Ectodermal cell (in vitro differentiated cells): ENCODE data around the gene LIMS1.
A peak's percentile ranks its signal among the peaks of the same experiment; 100 is the strongest.
"Not testable (repeated sequence)": the region's sequence is repeated elsewhere in the genome, so short reads cannot be mapped to it uniquely, and the experiment has no call there.

Experiments
- H3K27ac ChIP-seq: 2 replicates; pipeline ENCODE4 v1.7.0; 2013; ENCODE audit warnings: mild to moderate bottlenecking, low read depth, low read length; ENCODE audit not compliant: insufficient read depth, poor library complexity, severe bottlenecking
- H3K27me3 ChIP-seq: 2 replicates; pipeline ENCODE4 v1.7.0; 2013; ENCODE audit warnings: mild to moderate bottlenecking, low read length; ENCODE audit not compliant: insufficient read depth, control insufficient read depth, poor library complexity, severe bottlenecking
- H3K36me3 ChIP-seq: one replicate; pipeline ENCODE4 v1.7.0; 2013; ENCODE audit warnings: low read length; ENCODE audit not compliant: control insufficient read depth, insufficient read depth
- H3K4me1 ChIP-seq: one replicate; pipeline ENCODE4 v1.7.0; 2013; ENCODE audit warnings: low read length; ENCODE audit not compliant: control insufficient read depth, insufficient read depth
- H3K4me3 ChIP-seq: 2 replicates; pipeline ENCODE4 v1.7.0; 2013; ENCODE audit warnings: low read depth, low read length, control low read depth; ENCODE audit not compliant: insufficient read depth
- H3K9me3 ChIP-seq: 2 replicates; pipeline ENCODE4 v1.7.0; 2013; ENCODE audit warnings: mild to moderate bottlenecking, low read length, moderate library complexity; ENCODE audit not compliant: control insufficient read depth
- WGBS, 2 experiments: methylation state at CpG; one replicate each; pipeline ENCODE4 v1.1.7; 2013; ENCODE audit warnings: missing lambda C conversion rate in 2 of 2; 5-methylcytosine and 5-hydroxymethylcytosine counted together

Gene LIMS1

GRCh38 chr2:108548208-108549003, 14.1 kb downstream of the LIMS1 start:
- Histone ChIP-seq H3K4me3 (no peak overlapping the region), H3K36me3 (no peaks in the 10 kb centered on the region), H3K27ac (no peak overlapping the region), H3K4me1 (no peaks in the 10 kb centered on the region), H3K27me3 (no peaks in the 10 kb centered on the region), H3K9me3 (no peaks in the 10 kb centered on the region)
- WGBS, 2 experiments: 91% methylated on average over 7 to 9 of the region's 9 CpGs

- Histone ChIP-seq H3K27ac (no peak overlapping the region), H3K4me1 (no peaks in the 10 kb centered on the region), H3K9me3 (no peaks in the 10 kb centered on the region), H3K36me3 (no peaks in the 10 kb centered on the region), H3K27me3 (no peaks in the 10 kb centered on the region), H3K4me3 (no peak overlapping the region)
- 83 to 87% methylated on average over 1 to 2 of the region's 2 CpGs for WGBS, 2 experiments
Observed at GRCh38 chr2:108552566-108552965, 18.3 kb downstream of the LIMS1 start.

GRCh38 chr2:108553209-108553919, 19.1 kb downstream of the LIMS1 start:
- no peaks in the 10 kb centered on the region for H3K36me3 ChIP-seq
- H3K27me3 ChIP-seq: no peaks in the 10 kb centered on the region
- no peak overlapping the region for H3K27ac ChIP-seq
- no peaks in the 10 kb centered on the region for H3K4me1 ChIP-seq
- H3K4me3 ChIP-seq: no peak overlapping the region
- WGBS, 2 experiments: 95 to 99% methylated on average over 7 of the region's 7 CpGs
- H3K9me3 ChIP-seq: no peaks in the 10 kb centered on the region

GRCh38 chr2:108554528-108554927, 20.3 kb downstream of the LIMS1 start:
- Histone ChIP-seq H3K4me1 (no peaks in the 10 kb centered on the region), H3K36me3 (no peaks in the 10 kb centered on the region), H3K9me3 (no peaks in the 10 kb centered on the region), H3K27ac (no peak overlapping the region), H3K27me3 (no peaks in the 10 kb centered on the region), H3K4me3 (no peak overlapping the region)
- 93 to 94% methylated on average over 5 of the region's 5 CpGs for WGBS, 2 experiments

- no peaks in the 10 kb centered on the region for H3K36me3 ChIP-seq
- H3K27me3 ChIP-seq: no peaks in the 10 kb centered on the region
- H3K27ac ChIP-seq: no peak overlapping the region
- H3K4me3 ChIP-seq: no peak overlapping the region
- H3K9me3 ChIP-seq: no peaks in the 10 kb centered on the region
- WGBS, 2 experiments: 96 to 98% methylated on average over 1 of the region's 2 CpGs
- peaks cover 10% of the 10 kb centered on the region for H3K4me1 ChIP-seq
Observed at GRCh38 chr2:108555572-108555971, 21.3 kb downstream of the LIMS1 start.

- not testable (repeated sequence) for H3K9me3 ChIP-seq, H3K27ac ChIP-seq, H3K4me3 ChIP-seq, H3K27me3 ChIP-seq, H3K36me3 ChIP-seq
- peaks cover 18% of the 10 kb centered on the region for H3K4me1 ChIP-seq
- WGBS, 2 experiments: 83 to 89% methylated on average over 2 of the region's 2 CpGs
Observed at GRCh38 chr2:108556581-108556980, 22.3 kb downstream of the LIMS1 start.

- Histone ChIP-seq H3K4me1 (peaks cover 18% of the 10 kb centered on the region), H3K27me3 (no peaks in the 10 kb centered on the region), H3K9me3 (no peaks in the 10 kb centered on the region), H3K4me3 (no peak overlapping the region), H3K36me3 (no peaks in the 10 kb centered on the region), H3K27ac (peak overlapping the region; percentile 73)
- 24 to 34% methylated on average over 5 of the region's 6 CpGs for WGBS, 2 experiments
Observed at GRCh38 chr2:108560241-108560811, 26.1 kb downstream of the LIMS1 start.

GRCh38 chr2:108560895-108561530, 26.7 kb downstream of the LIMS1 start:
- WGBS, 2 experiments: 89 to 97% methylated on average over 1 of the region's 1 CpG

GRCh38 chr2:108562274-108562673, 28.0 kb downstream of the LIMS1 start:
- Histone ChIP-seq H3K27me3 (no peaks in the 10 kb centered on the region), H3K4me1 (peaks cover 18% of the 10 kb centered on the region), H3K9me3 (no peaks in the 10 kb centered on the region), H3K4me3 (no peak overlapping the region), H3K27ac (no peak overlapping the region), H3K36me3 (no peaks in the 10 kb centered on the region)
- 90% methylated on average over 2 of the region's 2 CpGs for WGBS, 2 experiments

More at GRCh38 chr2:108560895-108561530, 26.7 kb downstream of the LIMS1 start:
- Histone ChIP-seq H3K27ac (no peak overlapping the region), H3K4me3 (no peak overlapping the region), H3K36me3 (no peaks in the 10 kb centered on the region), H3K4me1 (peaks cover 18% of the 10 kb centered on the region), H3K9me3 (no peaks in the 10 kb centered on the region), H3K27me3 (no peaks in the 10 kb centered on the region)

- Histone ChIP-seq H3K4me1 (peaks cover 18% of the 10 kb centered on the region), H3K4me3 (no peak overlapping the region), H3K9me3 (no peaks in the 10 kb centered on the region), H3K27ac (no peak overlapping the region), H3K27me3 (no peaks in the 10 kb centered on the region), H3K36me3 (no peaks in the 10 kb centered on the region)
- 93 to 97% methylated on average over 6 of the region's 6 CpGs for WGBS, 2 experiments
Observed at GRCh38 chr2:108564510-108564909, 30.2 kb downstream of the LIMS1 start.
